A549 (cell line): ENCODE results near the gene NASP. TPM values are rescaled to one million over a fixed set of nuclear protein-coding genes. Genes with fewer than 3 reads are reported as not detected.
A peak's percentile ranks its signal among the peaks of the same experiment; 100 is the strongest.

Experiments
- ATAC-seq, 2 experiments: fragments of 200-7000 bp in 1 of 2; fragments of >200 bp in 1 of 2; cut with Nextera tagmentation in 1 of 2; cut with Tn5 transposase in 1 of 2; 3 replicates each; pipeline versions ENCODE4 v1.8.0 to v1.9.1; 2018 to 2020; ENCODE audit warnings: mild to moderate bottlenecking in 1 of 2, moderate library complexity in 1 of 2
- CTCF ChIA-PET: fragments of 300-600 bp; sonication (Branson Sonifier 250); formaldehyde crosslinking; extraction: SDS; loops from one replicate; lab custom pipeline; 2021; ENCODE audit warnings: antibody characterized with exemption, inconsistent platforms; lab: Yijun Ruan, JAX
- POLR2A ChIA-PET: fragments of 350-600 bp; formaldehyde crosslinking; extraction: SDS; loops from one replicate; lab custom pipeline; 2021; ENCODE audit warnings: antibody characterized with exemption, inconsistent platforms; lab: Yijun Ruan, JAX
- DNase-seq, 2 experiments: peaks; one replicate each; pipeline versions ENCODE4 v3.0.0 to v3.0.0-alpha.2; 2011 to 2016; ENCODE audit warnings: low read depth in 1 of 2, low spot score in 1 of 2
- FAIRE-seq: peaks from 2 replicates; lab custom pipeline; 2011; peaks lifted over from hg19 to GRCh38; lab: Jason Lieb, UNC
- H3K27ac ChIP-seq, 2 experiments: fragments of >200 bp; sonication (Bioruptor Twin); formaldehyde crosslinking; 3 replicates each; pipeline ENCODE4 v1.5.1; 2016 to 2017
- H3K4me1 ChIP-seq: fragments of >200 bp; sonication (Bioruptor Twin); formaldehyde crosslinking; 3 replicates; pipeline ENCODE4 v1.6.1; 2016
- H3K4me2 ChIP-seq: fragments of >200 bp; sonication (Bioruptor Twin); formaldehyde crosslinking; 3 replicates; pipeline ENCODE4 v1.6.1; 2016
- H3K4me3 ChIP-seq: fragments of >200 bp; sonication (Bioruptor Twin); formaldehyde crosslinking; 3 replicates; pipeline ENCODE4 v1.5.1; 2016
- H3K9me3 ChIP-seq: fragments of >200 bp; sonication (Bioruptor Twin); formaldehyde crosslinking; 3 replicates; pipeline ENCODE4 v1.6.1; 2016
- ATOH8 ChIP-seq: fragments of 250-450 bp; sonication (Bioruptor Pico); IDR thresholded peaks from 2 replicates; pipeline ENCODE4 v1.5.0; 2020; ENCODE audit warnings: low read depth, mild to moderate bottlenecking, moderate library complexity
- BCL3 ChIP-seq: fragments of >200 bp; sonication (Bioruptor Twin); formaldehyde crosslinking; IDR thresholded peaks from 3 replicates; pipeline ENCODE4 v1.6.1; 2016
- BHLHE40 ChIP-seq: IDR thresholded peaks from 2 replicates; pipeline ENCODE4 v1.6.1; 2012; ENCODE audit warnings: low read depth, low read length, inconsistent platforms
- CBX2 ChIP-seq: fragments of 200-600 bp; sonication (generic); IDR thresholded peaks from 2 replicates; pipeline ENCODE4 v1.6.1; 2016; ENCODE audit warnings: low read depth, mild to moderate bottlenecking, borderline replicate concordance
- CEBPB ChIP-seq, 2 experiments: fragments of >200 bp in 1 of 2; sonication (Bioruptor Twin) in 1 of 2; formaldehyde crosslinking in 1 of 2; IDR thresholded peaks; 2 replicates each; pipeline ENCODE4 v1.6.1; 2012 to 2016
- EP300 ChIP-seq, 2 experiments: fragments of >200 bp; sonication (Bioruptor Twin); formaldehyde crosslinking; IDR thresholded peaks; 2 replicates in 1 of 2; 3 replicates in 1 of 2; pipeline ENCODE4 v1.6.1; 2016 to 2017
- GATA3 ChIP-seq: IDR thresholded peaks from 2 replicates; pipeline ENCODE4 v1.6.1; 2012; ENCODE audit warnings: borderline replicate concordance
- HEYL ChIP-seq: fragments of 250-450 bp; sonication (Bioruptor Pico); IDR thresholded peaks from 2 replicates; pipeline ENCODE4 v1.8.0; 2021; ENCODE audit warnings: mild to moderate bottlenecking, moderate library complexity
- HOXB5 ChIP-seq: fragments of 250-450 bp; sonication (Bioruptor Pico); IDR thresholded peaks from 2 replicates; pipeline ENCODE4 v1.5.0; 2020; ENCODE audit warnings: mild to moderate bottlenecking, moderate library complexity
- JUN ChIP-seq, 2 experiments: fragments of >200 bp; sonication (Bioruptor Twin); formaldehyde crosslinking; IDR thresholded peaks; 2 replicates in 1 of 2; 3 replicates in 1 of 2; pipeline ENCODE4 v1.6.1; 2016 to 2017
- MAFK ChIP-seq: fragments of 450-650 bp; IDR thresholded peaks from 2 replicates; pipeline ENCODE4 v1.6.1; 2014; ENCODE audit not compliant: partially characterized antibody
- MYC ChIP-seq: IDR thresholded peaks from 2 replicates; pipeline ENCODE4 v1.6.1; 2012; ENCODE audit warnings: mild to moderate bottlenecking, inconsistent platforms, low read length, improper control_type of control experiment, borderline replicate concordance
- POLR2AphosphoS2 ChIP-seq: conservative IDR thresholded peaks from 2 replicates; pipeline ENCODE4 v1.6.1; 2012; ENCODE audit warnings: low read length, improper control_type of control experiment, inconsistent platforms
- RARB ChIP-seq: fragments of 250-450 bp; sonication (Bioruptor Pico); IDR thresholded peaks from 2 replicates; pipeline ENCODE4 v1.8.0; 2021; ENCODE audit warnings: mild to moderate bottlenecking, moderate library complexity
- RCOR1 ChIP-seq: fragments of 150-350 bp; IDR thresholded peaks from 2 replicates; pipeline ENCODE4 v1.6.1; 2014; ENCODE audit warnings: antibody characterized with exemption, low read length, low read depth
- RFX5 ChIP-seq: fragments of 450-650 bp; IDR thresholded peaks from 2 replicates; pipeline ENCODE4 v1.7.1; 2014; ENCODE audit warnings: antibody characterized with exemption, mild to moderate bottlenecking, moderate library complexity
- SMC3 ChIP-seq: fragments of >200 bp; sonication (Bioruptor Twin); formaldehyde crosslinking; IDR thresholded peaks from 3 replicates; pipeline ENCODE4 v1.6.1; 2018; ENCODE audit warnings: inconsistent platforms
- TFCP2L1 ChIP-seq: fragments of 250-450 bp; sonication (Bioruptor Pico); IDR thresholded peaks from 2 replicates; pipeline ENCODE4 v1.5.0; 2021; ENCODE audit warnings: mild to moderate bottlenecking
- ZC3H11A ChIP-seq: fragments of 450-650 bp; IDR thresholded peaks from 2 replicates; pipeline ENCODE4 v1.6.1; 2014; ENCODE audit warnings: antibody characterized with exemption, mild to moderate bottlenecking
- ZNF302 ChIP-seq: fragments of 250-450 bp; sonication (Bioruptor Pico); IDR thresholded peaks from 2 replicates; pipeline ENCODE4 v1.9.0; 2021; ENCODE audit warnings: inconsistent platforms, mild to moderate bottlenecking, moderate library complexity
- ZSCAN20 ChIP-seq: fragments of 250-450 bp; sonication (Bioruptor Pico); IDR thresholded peaks from 2 replicates; pipeline ENCODE4 v1.8.0; 2022; ENCODE audit warnings: mild to moderate bottlenecking, moderate library complexity
- WGBS: methylation state at CpG from one replicate; pipeline ENCODE4 v1.1.6; 2017; ENCODE audit errors: missing lambda C conversion rate; 5-methylcytosine and 5-hydroxymethylcytosine counted together
- polyA plus RNA-seq, 4 experiments: library from polyadenylated mRNA; depleted of rRNA in 3 of 4; stranded (reverse); fragments of >200 nt; fragmentation: RNase III in 1 of 4; extraction: RNeasy Plus Mini Kit Qiagen cat#74134 plus additional on column Dnase treatment in 1 of 4; gene quantifications; 2 replicates in 3 of 4; 3 replicates in 1 of 4; pipeline ENCODE4 v1.2.3, GENCODE V29; 2011 to 2017
- TF ChIP-seq, protein P1 (sequence below): fragments of 200-600 bp; sonication (generic); IDR thresholded peaks from 2 replicates; pipeline ENCODE4 v1.6.1; 2016; ENCODE audit warnings: antibody characterized with exemption, mild to moderate bottlenecking, moderate library complexity
- TF ChIP-seq, protein P2 (sequence below): IDR thresholded peaks from 2 replicates; pipeline ENCODE4 v1.6.1; 2012; ENCODE audit warnings: low read depth, borderline replicate concordance
- TF ChIP-seq, protein P3 (sequence below): fragments of >200 bp; sonication (Bioruptor Twin); formaldehyde crosslinking; IDR thresholded peaks from 2 replicates; pipeline ENCODE4 v1.6.1; 2016

NASP gene
- polyA plus RNA-seq, 2 of the 4 experiments (the other 2 are of a cell fraction): 139 to 272 TPM

- FAIRE-seq (no peak), DNase-seq (no peak), ATAC-seq (no peak)
- 95% methylated on average over 9 of the region's 9 CpGs for WGBS
- POLR2A ChIA-PET: no interaction called here
- H3K9me3 ChIP-seq: no peaks in the 10 kb centered on the region
- CTCF ChIA-PET: interaction anchor here (1.2 kb wide), 1 partner anchor 8 kb away, joined by 3 read pairs; no protein-coding TSS in a partner anchor
- H3K27ac ChIP-seq: no peak overlapping the region
- H3K4me1 ChIP-seq: peaks cover 7% of the 10 kb centered on the region; the same call in 1 of the 3 replicates
- H3K4me2 ChIP-seq: no peak overlapping the region
- TF ChIP-seq BHLHE40: no peak
- TF ChIP-seq RARB (CRISPR knock-in tag): no peak
- no peak for TF ChIP-seq HOXB5 (CRISPR knock-in tag)
- TF ChIP-seq ZNF302 (CRISPR knock-in tag): no peak
- no peak overlapping the region for H3K4me3 ChIP-seq
Observed at GRCh38 chr1:45647248-45648021, 63.6 kb downstream of the NASP start.

DNA sequence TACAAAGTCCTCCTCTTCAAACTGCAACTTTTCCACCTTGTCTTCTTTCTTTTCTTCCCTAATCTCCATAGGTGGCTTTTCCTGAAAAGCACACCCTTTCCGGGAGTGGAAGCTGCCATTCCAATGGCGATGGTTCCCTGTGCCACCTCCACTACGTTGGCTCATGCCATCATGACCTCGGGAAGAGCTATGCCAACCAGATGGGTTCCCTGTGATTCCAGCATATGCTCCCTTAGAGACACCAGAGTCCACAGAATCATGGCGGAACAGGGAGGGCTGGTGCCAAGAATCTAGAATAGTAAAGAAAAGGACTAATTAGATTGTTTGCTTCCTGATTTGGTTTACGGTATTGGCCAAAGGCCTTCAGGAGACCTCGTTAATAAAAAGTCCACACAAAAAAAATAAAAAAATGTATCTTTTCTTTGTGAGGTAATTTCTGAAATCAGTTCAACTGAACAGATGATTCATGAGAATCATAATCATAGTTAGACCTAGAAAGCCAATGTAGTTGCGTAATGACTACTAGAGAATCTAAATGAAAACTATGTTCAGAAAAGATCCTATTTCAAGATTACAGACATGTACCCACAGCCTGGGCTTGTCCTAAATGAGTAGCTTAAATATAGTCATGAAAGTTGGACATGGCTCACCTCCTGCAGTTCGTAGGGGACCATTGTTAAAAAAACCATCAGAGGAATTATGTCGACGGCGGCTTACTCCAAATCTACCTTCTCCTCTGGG, 70.9 kb downstream of the NASP start:
- CTCF ChIA-PET: interaction anchor here (1.2 to 2.5 kb wide), 2 partner anchors 8 to 11 kb away, joined by 3 to 5 read pairs; no protein-coding TSS in a partner anchor
- POLR2A ChIA-PET: no interaction called here
- WGBS: 91% methylated on average over 12 of the region's 12 CpGs

GRCh38 chr1:45656573-45657226, 72.9 kb downstream of the NASP start:
- WGBS: 95% methylated on average over 3 of the region's 3 CpGs
- CTCF ChIA-PET: no interaction called here
- no peaks in the 10 kb centered on the region for H3K9me3 ChIP-seq
- FAIRE-seq: no peak
- no peak overlapping the region for H3K4me3 ChIP-seq
- H3K27ac ChIP-seq: no peak overlapping the region
- no peak for ATAC-seq
- H3K4me1 ChIP-seq: no peaks in the 10 kb centered on the region
- POLR2A ChIA-PET: no interaction called here
- DNase-seq: no peak
- H3K4me2 ChIP-seq: no peak overlapping the region
- TF ChIP-seq TFCP2L1 (CRISPR knock-in tag) (no peak), BCL3 (no peak), ZC3H11A (no peak), RCOR1 (no peak), CBX2 (no peak), GATA3 (no peak), JUN (IDR thresholded peaks at IDR 0.05) (no peak), ATOH8 (CRISPR knock-in tag) (no peak), CEBPB (IDR thresholded peaks at IDR 0.05) (no peak), HEYL (no peak), RFX5 (no peak), EP300 (IDR thresholded peaks at IDR 0.05) (no peak), MAFK (no peak), POLR2AphosphoS2 (no peak), MYC (no peak), SMC3 (no peak)
- TF ChIP-seq, protein P1, sequence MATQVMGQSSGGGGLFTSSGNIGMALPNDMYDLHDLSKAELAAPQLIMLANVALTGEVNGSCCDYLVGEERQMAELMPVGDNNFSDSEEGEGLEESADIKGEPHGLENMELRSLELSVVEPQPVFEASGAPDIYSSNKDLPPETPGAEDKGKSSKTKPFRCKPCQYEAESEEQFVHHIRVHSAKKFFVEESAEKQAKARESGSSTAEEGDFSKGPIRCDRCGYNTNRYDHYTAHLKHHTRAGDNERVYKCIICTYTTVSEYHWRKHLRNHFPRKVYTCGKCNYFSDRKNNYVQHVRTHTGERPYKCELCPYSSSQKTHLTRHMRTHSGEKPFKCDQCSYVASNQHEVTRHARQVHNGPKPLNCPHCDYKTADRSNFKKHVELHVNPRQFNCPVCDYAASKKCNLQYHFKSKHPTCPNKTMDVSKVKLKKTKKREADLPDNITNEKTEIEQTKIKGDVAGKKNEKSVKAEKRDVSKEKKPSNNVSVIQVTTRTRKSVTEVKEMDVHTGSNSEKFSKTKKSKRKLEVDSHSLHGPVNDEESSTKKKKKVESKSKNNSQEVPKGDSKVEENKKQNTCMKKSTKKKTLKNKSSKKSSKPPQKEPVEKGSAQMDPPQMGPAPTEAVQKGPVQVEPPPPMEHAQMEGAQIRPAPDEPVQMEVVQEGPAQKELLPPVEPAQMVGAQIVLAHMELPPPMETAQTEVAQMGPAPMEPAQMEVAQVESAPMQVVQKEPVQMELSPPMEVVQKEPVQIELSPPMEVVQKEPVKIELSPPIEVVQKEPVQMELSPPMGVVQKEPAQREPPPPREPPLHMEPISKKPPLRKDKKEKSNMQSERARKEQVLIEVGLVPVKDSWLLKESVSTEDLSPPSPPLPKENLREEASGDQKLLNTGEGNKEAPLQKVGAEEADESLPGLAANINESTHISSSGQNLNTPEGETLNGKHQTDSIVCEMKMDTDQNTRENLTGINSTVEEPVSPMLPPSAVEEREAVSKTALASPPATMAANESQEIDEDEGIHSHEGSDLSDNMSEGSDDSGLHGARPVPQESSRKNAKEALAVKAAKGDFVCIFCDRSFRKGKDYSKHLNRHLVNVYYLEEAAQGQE: no peak
- TF ChIP-seq, protein P2, sequence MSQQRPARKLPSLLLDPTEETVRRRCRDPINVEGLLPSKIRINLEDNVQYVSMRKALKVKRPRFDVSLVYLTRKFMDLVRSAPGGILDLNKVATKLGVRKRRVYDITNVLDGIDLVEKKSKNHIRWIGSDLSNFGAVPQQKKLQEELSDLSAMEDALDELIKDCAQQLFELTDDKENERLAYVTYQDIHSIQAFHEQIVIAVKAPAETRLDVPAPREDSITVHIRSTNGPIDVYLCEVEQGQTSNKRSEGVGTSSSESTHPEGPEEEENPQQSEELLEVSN: no peak
- TF ChIP-seq, protein P3, sequence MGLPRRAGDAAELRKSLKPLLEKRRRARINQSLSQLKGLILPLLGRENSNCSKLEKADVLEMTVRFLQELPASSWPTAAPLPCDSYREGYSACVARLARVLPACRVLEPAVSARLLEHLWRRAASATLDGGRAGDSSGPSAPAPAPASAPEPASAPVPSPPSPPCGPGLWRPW: no peak

More for the DNA sequence above, 70.9 kb downstream of the NASP start:
- H3K27ac ChIP-seq: no peak overlapping the region
- no peak overlapping the region for H3K4me3 ChIP-seq
- H3K4me2 ChIP-seq: no peak overlapping the region
- no peak for DNase-seq
- TF ChIP-seq ZSCAN20 (CRISPR knock-in tag): no peak
- TF ChIP-seq CEBPB (IDR thresholded peaks at IDR 0.05): 0 out of 4 replicates have a peak, but pooled peaks of 1 of the 2 experiments have one; percentile 18
- TF ChIP-seq, all 56 proteins: peak for 1
- Histone ChIP-seq H3K4me1 (no peaks in the 10 kb centered on the region), H3K9me3 (no peaks in the 10 kb centered on the region)
- FAIRE-seq (no peak), ATAC-seq (no peak)
